Superior temporal gyrus (tissue), 1 donor: ENCODE results near the gene FAM168A.
A peak's percentile ranks its signal among the peaks of the same experiment; 100 is the strongest.

Experiments used
- DNase-seq: peaks from one replicate; pipeline ENCODE4 v3.0.0-alpha.2; 2016; ENCODE audit errors: extremely low spot score

FAM168A gene

DNA sequence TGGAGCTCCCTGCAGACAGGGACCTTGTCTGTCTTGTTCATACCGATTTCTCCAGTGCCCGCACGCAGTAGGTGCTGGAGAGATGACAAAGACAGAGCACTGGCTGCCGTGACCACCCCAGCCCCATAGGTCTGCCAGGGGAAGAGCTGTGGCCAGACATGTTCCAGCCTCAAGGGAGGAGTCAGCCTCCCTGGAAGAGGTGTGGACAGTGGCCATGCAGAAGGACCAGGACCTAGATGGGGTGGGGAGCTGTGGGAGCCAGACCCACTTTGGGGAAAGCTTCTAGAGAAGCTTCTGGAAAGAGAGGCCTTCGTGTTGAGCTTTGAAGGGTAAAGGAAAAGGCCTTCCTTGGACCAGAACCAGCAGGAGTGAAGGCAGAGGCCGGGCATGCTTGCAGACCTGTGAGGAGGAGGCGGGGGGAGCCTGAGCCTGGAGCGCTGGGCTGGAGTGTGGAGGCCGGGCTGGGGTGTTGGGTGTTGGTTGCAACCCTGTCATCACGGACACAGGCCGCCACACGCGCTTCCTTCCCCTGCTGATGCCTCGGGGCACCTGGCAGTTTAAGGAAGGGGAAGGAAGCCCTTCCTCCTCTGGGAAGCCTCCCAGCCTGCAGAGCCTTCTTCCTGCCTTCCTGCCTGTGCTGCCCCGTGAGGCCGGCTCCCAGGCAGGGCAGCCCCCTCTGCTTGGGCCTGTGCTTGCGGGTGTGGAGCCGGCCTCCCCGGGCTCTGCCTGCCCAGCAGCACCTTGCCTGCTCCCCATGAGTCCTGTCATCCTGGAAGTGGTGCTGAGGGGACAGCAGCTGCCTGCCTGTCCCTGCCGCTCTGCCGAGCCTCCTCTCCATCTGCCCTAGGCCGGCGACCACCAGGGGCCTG lies 209.4 kb downstream of the FAM168A start:
- DNase-seq = no peak

DNA sequence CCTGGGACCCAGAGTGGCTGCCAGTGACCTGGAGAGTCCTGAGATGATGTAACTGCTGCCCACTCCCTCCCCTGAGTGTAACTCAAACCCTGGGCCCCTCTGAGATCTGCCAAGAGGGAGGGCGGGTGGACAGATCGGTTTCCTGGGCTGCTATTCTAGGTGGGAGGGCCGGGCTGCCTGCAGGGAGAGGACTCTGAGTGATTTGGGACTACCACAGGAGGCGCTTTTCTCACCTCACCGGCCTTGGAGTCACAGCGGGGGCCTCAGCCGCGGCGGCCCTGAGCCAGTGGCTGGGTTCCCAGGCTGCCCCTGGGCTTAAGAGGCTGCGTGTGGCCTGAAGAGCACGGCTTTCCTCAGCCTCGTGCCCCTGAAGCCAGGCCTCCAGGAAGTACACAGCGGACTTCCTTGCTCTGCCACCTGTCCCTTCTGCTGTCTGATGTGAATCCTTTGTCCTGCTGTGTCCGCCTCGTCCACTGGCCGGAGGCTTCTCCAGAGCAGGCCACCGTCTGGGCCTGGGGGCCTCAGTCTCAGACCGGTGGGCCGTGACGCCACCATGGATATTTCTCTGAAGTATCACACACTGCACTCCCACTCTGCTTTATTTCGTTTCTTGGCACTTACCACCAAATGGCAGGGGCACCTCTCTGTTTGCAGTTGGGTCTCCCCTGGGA lies 210.2 kb downstream of the FAM168A start:
- DNase-seq = no peak

DNA sequence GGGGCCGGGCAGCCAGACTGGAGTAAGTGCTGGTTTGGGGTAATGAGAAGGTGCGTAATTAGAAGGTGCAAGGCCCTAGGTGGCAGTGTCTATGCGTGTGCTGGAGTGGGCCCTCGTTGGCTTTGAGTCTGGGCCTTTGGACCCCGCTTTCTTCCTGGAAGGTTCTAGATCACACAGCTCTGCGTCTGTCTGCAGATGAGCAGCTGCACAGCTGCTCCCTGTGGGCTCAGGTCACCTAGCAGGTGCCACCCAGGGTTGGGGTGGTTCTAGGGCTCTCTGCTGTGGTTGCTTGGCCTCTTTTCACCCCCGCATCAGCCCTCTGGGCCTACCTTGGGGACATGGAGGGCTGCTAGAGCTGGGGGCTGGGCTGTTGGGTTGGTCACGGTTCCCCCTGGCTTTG lies 211.4 kb downstream of the FAM168A start:
- DNase-seq = no peak

DNA sequence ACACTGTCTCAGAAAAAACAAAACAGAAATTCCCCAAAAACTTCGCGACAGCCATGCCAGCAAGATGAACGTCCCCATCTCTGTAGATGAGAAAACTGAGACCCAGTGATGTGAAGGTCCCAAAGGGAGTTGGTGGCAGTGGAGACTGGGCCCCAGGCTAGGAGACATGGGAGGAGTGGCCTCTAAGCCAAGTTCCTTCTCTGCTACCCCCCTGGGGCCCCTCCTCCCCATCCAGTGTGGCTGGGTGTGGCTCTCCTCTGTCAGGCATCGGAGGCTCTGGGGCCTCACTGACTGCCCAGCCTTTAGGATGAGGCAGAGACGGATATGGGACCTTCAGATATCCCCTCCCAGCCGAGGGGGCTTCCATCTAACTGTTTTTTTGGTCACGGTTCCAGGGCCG lies 211.9 kb downstream of the FAM168A start:
- DNase-seq = no peak

DNA sequence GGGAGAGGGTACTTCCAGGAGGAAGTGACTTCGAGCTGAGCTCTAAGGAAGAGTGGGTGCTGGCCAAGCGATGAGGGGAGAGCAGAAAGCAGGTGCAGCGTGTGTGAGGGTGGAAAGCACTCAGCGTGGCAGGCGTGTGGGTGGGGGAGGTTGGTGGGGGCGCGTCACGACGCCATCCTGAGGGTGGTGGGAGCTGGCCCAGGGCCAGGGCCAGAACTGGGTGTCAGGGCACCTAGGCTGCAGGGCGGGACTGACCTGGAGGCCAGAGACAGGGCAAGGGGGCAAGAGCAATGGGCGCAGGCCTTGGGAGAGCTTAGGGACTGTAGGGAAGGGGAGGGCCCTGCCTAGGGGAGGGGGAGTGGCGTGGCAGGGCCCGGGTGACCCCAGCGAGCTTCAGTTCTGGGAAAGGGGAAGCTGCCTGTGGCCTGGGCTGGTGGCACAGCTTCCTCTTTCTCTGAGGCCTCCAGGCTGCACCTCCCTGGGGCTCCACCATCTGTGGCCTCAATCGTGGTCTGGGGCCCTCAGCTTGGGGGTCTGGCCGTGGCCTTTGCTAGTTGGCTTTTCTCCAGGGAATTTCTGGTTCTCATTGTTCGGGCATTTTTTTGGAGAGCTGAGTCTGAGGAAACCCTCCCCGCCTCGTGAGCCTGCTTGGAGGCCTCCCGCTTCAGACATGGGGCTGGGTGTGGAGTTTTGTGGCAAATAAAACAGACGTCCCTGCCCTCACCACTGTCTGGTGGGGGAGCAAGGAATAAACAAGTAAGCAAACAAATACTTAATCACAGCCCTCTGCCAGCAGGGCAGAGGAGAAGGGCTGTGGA lies 212.8 kb downstream of the FAM168A start:
- DNase-seq = no peak

DNA sequence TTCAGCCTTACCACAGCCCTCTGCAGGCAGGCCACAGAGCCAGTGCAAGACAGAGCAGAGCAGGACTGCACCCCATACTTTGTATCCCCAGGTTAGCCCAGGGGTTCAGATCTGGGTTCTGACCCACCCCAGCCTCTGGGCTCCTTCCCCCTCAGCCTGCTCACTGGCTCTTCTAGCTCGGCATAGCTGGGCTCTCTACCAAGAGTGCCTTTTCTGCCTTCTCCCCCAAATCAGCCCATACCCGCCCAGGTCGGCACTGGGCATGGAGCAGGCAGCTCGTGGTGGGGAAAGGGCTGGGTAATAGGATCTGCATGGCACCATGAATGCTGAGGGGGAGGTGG lies 213.4 kb downstream of the FAM168A start:
- no peak for DNase-seq

DNA sequence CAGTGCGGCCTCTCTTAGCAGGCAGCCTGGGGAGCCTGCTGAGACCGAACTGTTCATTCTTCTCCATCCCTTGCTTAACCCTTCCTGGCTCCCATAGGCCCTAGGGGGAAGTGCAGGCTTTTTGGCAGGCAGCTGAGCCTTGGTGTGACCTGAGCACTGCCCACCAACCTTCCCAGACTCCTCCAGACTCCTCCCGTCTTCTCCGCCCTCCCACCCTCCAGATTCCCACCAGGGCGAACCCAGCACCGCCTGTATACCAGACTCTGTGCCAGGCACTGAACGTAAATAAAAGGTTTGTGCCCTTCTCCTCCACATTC lies 213.8 kb downstream of the FAM168A start:
- no peak for DNase-seq

DNA sequence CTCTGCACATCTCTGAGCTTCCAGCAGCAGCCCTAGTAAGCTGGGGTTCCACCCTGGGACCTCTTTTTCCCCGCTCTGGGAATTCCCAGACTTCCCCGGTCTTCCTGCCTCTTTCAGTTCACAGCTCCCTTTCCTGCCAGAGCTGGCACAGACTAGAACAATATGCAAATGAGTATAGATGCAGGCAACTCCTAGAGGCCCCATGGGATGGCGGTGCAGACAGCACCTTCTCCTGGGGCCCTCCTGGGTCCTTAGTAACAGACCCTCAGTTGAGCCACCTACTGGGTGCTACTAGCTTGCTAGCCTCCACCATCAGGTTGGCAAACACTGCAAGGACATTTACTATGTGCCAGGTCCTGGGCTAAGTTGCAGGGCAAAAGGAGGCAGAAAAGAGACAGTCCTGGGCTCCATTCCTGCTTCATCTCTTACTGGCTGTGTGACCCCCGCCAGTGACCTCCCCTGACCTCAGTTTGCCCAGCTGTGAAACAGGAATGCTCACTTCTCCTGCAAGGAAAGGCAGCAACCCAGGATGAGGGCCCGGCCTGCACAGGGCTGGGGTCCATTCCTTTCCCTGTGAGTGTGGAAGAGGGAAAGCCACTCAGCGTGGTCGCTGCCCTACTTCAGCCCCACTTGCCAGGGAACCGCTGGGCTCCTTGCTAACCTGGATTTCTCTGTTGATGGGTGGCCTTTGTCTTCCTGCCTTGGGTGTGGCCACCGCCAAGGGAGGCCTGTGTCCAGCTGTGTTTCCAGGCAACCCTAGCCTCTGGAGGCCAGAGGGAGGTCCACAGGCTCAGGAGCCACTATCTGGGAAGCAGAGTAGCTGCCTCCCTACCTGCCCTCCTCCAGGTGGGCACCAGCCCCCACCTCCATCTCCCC lies 214.4 kb downstream of the FAM168A start:
- DNase-seq = peak; percentile 53

DNA sequence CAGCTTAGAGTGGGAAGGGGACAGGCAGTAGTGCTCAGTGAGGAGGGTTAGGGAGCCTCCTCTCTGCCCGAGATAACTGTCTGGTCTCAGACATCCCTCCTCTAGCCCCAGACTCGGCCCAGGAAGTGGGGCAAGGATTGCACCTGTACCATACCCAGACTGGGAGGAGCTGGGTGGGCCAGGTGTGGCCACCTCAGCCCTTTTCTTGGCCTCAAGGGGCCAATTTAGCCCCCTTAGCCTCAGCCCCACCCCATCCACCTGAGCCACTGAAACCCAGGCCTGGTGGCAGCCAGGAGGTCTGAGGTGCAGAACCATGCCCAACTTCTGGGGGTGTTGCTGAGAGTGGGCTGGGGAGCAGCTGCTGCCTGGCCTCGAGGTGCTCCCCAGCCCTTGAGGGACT lies 215.2 kb downstream of the FAM168A start:
- no peak for DNase-seq

DNA sequence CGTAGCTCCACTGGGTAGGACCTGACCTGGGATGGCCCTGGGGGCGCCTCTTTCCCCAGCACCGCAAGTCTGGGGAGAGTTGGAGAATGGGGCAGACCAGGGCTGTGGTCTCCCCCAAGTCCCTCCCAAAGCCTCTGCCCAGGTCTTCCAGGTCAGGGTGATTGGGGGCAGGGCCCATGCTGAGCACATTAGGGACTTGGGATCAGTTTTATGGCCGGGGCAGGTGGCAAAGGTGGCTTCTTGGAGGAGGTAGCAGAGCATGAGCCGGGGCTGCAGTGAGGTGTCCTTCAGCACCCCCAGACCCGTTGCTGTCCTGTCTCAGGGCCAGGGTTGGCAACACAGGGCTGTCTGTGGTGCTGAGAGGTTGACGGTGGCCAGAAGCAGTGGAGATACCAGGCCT lies 215.7 kb downstream of the FAM168A start:
- DNase-seq = no peak

DNA sequence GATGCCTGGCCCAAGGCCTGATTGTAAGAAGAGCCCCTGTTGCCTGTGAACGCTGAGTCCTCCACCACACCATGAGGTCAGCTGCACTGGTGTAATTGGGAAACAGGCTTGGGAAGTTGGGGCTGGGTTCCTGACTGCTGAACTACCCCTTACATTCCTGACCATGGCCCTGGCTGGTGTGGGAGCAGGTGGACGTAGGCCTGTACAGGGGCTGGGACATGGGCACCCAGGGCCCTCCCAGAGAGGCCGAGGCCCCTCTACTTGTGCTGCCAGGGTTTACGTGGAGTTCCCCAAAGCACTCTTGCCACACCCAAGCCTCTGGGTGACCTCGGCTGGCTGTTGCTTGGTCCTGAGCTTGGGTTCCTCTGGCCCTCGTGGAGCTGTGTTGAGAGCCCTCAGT lies 216.3 kb downstream of the FAM168A start:
- DNase-seq = no peak

DNA sequence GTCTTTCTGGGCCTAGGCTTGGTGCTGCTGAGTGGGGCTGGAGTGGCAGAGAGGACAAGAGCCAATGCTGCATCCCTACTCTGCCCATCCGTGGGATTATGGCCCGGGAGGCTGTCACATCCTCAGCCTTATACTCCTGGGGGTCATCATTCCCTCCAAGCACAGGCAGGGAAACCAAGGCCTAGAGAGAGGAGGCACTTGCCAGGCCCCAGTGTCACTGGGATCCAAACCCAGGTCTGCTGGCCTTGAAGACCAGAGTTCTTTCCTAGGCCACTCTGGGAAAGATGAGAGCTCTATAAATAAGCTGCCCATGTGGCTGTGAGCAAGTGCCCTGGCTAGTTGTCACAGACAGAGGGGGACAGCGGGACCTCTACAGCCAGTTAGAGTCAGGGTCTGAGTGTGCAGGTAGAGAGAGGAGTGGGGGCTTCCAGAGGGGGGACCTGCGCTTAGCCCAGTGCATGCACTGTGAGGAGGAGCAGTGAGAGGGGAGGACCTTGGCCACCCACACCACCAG lies 217.0 kb downstream of the FAM168A start:
- DNase-seq = no peak

DNA sequence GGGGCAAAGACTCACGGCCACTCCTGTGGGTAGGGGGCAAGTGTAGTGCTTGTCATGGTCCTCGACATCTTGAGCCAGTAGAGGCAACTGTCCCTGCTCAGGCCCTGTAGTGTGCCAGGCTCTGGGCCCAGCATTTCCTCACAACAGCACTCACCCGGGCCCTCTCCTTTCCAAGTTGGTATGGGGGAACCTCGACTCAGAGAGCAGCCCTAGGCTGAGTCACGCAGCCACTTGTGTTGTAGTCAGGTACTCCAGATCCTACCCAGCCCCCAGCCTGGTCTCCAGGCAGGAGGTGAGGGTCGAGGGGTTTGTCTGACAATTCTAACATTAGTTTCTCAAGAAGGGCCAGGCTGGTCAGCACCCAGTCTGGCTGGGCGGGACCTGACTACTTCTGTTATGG lies 217.6 kb downstream of the FAM168A start:
- DNase-seq = no peak

DNA sequence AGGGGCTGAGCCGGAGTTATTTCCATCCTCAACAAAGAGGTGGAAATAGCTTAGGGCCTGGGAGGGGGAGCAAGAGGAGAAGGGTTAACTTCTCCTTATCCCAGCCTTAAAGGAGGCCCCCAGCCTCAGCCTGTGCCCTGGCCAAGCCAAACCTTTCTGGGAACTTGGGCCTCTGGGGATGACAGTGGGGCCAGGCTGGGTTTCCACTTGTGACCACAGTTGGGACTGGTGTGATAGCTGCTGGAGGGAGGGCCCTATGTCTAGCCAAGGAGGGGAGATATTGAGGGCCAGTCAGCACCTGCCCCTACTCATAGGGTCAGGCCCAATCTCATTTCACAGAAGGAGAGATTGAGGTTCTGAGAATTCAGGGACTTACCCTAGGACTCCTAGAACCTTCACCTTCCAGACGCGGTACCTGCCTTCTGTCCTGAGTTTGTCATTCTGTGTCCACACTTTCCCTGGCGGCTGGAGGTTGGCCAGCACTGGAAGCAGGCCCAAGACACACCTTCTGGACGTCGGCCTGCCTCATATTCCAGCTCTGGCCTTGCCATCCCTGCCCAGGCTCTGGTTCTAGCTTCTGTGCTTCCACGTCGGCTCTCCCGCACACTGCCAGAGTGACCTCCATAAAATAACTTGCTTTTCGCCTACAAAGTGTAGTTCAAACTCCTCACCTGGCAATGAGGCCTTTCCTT lies 218.6 kb downstream of the FAM168A start:
- no peak for DNase-seq

DNA sequence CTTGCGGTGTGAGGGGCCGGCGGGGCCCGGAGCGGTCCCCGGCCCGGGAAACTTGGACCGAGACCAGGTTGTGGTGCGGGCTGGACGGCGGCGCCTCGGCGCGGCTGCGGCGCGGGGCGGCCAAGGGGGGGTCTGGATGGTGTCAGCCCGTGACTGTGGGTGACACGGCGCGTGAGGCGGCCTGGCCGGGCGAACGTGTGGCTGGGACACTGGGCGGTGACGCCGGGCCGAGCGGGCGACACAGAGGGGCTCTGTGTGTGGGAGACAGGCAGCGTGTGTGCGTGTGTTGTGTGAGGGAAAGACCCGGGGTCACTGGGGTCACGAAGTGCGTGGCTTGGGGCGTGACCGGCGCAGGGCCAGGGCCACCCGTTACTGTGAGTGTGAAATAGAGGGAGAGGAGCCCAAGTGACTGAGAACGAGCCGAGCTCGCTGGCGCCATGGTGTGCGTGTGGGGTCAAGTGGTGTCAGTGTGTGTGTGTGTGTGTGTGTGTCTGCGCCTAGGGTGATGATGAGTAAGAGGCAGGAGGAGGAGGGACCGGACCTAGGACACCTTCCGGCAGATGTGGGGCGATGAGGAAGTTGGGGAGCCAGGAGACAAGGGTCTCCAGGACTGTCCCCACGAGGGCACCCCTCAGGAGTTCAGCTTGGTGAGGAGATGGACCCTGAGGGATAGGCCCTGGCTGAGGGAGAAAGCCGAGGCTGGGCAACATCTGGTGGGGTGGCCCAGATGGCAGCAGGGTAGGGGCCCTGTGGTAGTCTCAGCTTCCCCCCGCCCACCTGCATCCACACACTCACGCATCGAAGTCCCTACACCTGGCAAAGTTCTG lies 220.9 kb downstream of the FAM168A start:
- no peak for DNase-seq

DNA sequence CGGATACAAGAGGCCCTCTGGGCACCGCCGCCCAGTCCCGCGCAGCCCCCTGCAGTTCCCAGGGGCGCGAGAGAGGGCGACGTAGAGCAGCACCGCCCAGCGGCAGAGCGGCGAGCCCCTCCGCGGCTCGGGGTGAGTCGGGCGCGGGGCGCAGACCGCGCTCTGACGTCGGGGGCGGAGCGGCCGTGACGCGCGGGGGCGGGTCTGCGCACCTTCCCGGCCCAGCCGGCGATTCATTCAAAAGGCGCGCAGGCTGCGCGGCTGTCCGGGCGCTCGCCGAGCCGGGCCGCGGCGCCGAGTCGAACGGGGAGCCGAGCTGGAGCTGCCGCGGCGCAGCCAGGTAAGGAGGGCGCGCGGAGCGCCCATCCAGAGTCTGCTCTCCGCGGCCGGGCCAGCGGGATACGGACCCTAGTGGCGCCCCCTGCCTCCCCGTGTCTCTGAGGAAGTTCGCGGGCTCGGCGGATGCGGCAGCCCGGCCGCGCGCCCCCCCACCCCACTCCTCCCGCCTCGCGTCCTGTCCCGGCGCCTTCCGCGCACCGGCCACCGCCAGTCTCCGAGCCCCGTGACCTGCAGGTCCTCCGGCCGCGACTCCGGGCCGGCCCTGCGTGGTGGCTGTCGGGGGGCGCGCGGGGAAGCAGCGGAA lies 221.6 kb downstream of the FAM168A start, which contains the start of gene RELT:
Gene RELT, plus strand, starts transcription at position 240 of the 643 bp plus-strand sequence. CDS start 12,738 bp downstream, outside the sequence.
- peak; percentile 86 for DNase-seq

DNA sequence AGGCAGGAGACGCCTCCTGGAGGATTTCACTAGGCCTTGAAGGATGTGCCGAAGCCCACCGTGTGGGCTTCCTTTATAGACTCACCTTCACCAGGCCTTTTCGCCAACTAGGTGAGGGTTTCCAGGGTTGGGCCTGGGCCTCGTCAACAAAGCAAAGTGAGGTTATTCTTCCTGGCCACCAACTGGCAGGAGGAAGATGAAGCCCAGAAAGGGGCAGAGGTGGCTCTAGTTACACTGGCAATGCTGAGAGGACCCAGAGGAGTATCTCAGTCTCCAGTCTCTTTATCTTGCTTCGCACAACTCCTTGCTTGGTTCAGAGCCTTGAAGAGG lies 222.1 kb downstream of the FAM168A start:
- DNase-seq = no peak

DNA sequence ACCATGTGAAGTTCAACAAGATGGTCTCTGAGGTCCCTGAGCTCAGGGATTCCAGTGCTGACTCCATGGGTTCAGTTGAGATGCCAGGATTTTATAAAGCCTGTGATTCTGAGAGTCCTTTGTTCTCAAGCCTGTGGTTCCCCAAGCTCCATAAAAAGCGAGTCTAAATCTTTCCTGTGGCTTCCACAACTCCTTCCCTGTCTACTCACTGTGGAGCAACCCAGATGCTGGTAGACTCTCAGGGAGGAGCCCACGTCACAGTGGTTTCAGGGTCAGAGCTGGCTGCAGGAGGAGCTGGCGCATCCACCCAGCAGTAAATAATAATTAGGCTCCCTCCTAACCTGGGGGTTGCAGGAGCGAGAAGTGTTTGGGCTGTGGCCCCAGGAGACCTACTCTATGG lies 223.8 kb downstream of the FAM168A start:
- no peak for DNase-seq

DNA sequence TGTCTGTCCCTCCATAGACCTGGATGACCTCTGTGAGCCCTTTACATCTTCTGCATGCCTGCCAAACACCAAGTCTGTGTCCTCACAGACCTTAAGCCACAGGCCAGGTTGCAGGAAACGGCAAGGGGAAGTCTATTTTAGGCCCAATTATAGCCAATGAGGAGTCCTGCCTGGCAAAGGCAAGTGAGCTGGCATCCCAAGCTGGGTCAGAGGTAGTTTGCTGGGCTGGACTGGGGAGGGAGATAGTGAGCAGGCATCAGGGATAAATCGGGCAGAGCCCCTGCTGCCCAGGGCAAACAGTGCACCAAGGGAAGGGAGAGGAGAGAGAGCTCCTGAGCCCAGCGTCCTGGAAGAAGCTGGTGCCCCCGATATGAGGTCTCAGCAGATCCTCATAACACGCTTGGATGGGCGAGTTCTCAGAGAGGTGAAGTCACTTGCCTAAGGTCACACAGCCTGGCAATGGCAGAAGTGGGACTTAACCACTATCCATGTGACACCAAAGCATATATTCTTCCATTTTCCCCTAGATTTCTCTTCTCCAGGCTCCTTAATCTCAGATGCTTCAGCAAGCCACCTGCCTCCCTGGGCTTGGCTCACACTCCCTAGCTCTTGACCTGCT lies 225.4 kb downstream of the FAM168A start:
- no peak for DNase-seq
